HG02885 (cell line): ENCODE results near the gene SSR2.
A peak's percentile ranks its signal among the peaks of the same experiment; 100 is the strongest.

Experiments used
- ATAC-seq: cut with Tn5 transposase; IDR thresholded peaks from one replicate; pipeline ENCODE4 v1.9.1; 2021; ENCODE audit warnings: mild to moderate bottlenecking; ENCODE audit not compliant: unreplicated experiment, poor library complexity

SSR2 gene

DNA sequence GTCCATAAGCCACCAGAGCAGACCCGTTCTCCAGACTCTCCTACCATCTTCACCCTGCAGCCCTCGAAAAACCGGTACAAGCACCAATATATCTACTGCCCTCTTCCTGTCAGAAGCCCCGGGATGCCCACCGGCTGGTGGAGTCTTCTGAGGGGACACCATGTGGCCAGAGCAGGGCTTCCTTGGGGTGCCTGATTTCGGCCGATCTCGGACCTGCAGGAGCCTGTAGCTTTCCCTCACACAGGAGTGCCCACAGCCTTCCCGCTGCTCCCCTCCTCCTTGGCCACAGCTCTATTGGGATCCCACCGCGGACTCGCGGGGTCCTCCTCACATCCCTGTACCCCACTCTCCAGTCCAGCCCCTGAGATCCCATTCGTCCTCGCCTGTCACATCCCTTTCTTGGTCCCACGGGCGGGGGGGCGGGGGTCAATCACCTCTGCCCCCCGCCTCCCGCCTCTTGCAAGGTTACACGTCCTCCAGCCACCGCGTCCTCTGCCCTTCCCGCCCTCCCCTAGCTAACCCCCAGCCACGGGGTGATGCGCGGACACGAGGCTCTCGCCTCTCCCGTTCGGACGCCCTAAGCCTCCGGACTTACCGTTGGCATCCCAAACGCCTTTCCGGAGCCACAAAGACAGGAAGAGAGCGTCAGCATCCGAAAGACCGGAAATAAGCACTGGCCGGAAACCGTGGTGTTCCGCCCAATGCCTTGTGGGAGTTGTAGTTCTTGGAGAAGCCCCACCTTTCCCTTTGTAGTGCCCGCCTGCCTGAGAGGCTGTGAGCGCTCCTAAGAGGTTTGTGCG lies at the start of gene SSR2:
TSS of gene SSR2 (minus strand) at position 659 of the 800 bp plus-strand sequence. CDS start 784 bp downstream, outside the sequence.
- peak; percentile 98 for ATAC-seq

DNA sequence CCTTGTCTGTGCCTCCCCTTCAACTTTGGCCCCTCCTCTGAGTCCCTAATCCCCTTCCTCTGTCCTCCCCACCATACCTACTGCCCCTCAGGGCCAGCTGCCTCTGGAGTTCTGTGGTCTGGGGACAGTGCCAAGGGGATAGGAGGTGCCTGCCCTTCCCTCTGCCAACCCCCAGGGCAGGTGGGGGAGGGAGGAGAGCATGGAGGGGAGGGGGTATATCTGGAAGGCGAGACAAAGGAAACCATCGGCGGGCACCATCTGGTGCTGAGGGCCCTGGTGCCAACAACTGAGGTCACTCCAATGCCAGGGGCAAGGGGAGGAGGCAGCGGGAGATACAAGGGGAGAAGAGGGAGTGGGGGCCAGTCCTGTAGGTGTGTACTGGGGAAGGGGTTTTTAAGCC lies 49.8 kb upstream of the SSR2 start:
- ATAC-seq: no peak

DNA sequence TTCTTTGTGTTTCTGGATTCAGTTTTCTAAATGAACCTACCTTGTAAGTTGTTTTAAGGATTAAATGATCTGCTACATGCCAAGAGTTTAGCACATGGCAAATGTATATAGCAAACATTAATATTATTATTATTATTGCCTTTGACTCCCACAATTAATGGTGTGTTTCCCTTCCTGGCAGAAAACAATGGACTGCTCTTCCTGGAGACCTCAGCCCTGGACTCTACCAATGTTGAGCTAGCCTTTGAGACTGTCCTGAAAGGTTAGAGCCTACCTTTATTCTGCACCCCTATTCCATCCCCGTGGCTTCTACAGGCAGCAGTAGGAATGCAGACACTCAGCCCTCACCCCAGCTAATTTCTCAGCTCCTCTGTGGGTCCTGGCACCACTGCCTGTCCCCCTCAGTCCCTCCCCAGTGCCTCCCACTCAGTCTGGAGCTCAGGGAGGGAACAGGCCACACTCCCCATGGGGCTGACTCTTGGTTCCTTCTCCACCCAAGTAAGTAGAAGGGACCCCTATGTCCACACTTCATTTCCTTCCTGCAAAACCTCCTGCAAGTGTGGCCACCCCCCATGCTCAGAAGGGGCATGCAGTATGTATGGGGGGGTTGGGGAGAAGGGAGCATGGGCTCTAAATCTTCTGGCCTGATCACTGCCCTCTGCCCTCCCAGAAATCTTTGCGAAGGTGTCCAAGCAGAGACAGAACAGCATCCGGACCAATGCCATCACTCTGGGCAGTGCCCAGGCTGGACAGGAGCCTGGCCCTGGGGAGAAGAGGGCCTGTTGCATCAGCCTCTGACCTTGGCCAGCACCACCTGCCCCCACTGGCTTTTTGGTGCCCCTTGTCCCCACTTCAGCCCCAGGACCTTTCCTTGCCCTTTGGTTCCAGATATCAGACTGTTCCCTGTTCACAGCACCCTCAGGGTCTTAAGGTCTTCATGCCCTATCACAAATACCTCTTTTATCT lies 49.0 kb upstream of the SSR2 start:
- no peak for ATAC-seq

DNA sequence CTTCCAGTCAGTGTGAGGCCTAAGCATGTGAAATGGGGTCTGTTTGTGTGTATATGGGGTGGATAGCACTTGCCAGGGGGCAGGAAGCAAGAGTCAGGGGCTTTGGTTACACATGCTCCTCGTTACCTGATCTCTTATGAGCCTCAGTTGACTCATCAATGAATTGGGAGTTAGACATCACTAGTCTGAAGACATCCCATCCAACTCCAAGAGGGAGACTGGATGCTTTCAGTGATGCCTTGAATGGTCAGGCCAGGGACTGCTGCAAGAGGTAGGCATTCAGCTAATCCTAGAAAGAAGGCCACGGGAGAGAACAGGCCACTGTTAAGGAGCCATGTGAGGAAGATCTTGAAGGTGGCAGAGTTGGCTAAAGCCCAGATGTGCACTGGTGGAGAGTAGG lies 46.5 kb upstream of the SSR2 start:
- no peak for ATAC-seq

DNA sequence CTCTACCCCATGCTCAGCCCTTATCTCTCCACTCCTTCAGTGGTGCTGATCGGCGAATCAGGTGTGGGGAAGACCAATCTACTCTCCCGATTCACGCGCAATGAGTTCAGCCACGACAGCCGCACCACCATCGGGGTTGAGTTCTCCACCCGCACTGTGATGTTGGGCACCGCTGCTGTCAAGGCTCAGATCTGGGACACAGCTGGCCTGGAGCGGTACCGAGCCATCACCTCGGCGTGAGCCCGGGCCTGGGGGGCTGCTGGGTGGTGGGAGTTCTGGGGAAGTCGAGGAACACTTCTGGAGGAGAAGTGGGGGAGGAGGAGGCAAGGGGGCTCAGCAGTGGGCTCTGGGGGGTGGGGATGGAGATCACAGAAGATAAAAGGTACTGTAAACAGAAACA lies 45.1 kb upstream of the SSR2 start:
- ATAC-seq: no peak

DNA sequence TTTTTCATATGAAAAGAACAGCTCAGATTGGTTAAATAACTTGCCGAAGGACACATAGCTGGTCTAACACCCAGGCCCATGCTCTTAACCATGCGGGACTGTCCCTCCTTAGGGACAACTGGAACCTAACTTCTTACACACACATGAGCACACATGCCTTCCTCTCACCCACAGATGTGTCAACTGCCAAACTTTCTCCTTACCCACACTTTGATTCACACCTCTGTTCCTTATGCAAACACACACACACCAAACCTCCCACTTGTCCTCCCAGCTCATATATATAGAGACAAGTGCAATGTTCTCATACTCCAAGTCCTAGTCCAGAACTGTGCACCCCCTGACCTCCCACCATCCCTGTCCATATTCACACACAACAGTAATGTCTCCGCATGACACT lies 44.5 kb upstream of the SSR2 start:
- ATAC-seq: no peak

DNA sequence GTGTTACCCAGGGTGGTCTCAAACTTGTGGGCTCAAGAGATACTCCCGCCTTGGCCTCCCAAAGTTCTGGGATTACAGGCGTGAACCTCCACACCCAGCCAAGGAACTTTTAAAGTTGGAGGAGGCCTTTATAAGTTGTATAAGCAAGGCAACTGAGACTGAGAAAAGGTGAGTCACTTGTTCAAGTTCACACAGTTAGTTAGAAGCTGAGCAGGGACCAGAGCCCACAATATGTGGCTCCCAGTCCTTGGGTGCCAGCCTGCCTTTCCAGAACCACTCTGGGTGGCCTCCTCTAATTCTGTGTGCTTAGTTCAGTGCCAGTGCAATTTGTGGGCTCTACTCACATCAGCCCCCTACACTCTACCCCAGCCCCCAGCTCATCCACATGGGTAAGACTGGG lies 43.9 kb upstream of the SSR2 start:
- ATAC-seq: no peak

DNA sequence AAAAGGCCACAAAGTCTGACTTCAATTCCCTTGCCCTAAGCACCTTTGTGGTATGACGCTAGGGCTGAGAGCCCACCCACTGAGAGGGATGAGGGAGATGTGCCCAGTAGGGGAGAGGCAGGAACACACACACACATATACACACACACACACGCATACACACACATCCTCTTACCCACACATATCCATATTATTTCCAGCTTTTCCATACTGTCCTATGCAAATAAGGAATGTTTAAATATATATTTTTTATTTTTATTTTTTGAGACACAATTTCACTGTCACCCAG lies 43.2 kb upstream of the SSR2 start:
- ATAC-seq: no peak

DNA sequence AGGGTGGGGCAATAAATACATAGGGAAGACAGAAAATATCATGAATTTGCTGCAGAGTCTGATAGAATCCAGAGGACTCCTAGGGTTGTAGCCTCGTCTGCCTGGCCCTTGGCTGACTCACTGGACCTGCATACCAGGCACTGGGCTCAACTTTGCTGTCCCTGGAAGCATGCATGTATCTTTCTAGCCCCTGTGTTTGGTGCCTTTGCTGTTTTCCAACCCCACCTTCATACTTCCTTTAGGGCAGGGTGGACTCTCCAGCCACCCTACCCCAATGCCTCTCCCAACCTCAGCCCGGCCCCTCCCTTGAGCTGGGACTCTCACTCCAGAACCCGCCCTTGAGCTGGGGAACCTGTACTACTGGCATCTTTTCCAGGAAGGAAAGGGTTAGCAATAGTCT lies 41.4 kb upstream of the SSR2 start:
- no peak for ATAC-seq

DNA sequence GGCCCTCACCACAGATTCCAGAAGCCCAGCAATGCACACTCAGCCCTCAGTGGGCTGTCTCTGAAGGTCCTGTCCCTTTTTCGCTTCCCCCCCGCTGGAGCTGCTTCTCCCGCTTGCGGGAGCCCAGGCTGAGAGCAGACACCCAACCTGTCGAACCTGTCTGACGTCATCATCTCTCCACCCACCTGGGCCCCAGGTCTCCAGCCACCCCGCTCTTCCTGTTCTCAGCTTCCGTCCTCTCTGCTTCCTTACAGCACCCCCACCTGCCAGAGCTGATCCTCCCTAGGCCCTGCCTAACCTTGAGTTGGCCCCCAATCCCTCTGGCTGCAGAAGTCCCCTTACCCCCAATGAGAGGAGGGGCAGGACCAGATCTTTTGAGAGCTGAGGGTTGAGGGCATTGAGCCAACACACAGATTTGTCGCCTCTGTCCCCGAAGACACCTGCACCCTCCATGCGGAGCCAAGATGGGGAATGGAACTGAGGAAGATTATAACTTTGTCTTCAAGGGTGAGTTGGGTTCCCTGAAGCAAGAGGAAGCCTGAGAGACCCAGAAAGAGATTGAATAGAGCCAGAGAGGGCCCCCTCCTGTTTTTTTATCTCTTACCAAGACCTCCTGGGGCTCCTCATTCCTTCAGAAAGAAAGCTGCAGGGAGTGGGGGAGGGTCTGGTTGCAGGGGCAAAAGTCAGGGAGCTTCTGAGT lies 40.3 kb upstream of the SSR2 start, which contains the start of gene RAB25:
TSS of gene RAB25 (plus strand) at position 224 of the 700 bp plus-strand sequence. CDS start at position 465, 241 bp downstream.
- no peak for ATAC-seq

DNA sequence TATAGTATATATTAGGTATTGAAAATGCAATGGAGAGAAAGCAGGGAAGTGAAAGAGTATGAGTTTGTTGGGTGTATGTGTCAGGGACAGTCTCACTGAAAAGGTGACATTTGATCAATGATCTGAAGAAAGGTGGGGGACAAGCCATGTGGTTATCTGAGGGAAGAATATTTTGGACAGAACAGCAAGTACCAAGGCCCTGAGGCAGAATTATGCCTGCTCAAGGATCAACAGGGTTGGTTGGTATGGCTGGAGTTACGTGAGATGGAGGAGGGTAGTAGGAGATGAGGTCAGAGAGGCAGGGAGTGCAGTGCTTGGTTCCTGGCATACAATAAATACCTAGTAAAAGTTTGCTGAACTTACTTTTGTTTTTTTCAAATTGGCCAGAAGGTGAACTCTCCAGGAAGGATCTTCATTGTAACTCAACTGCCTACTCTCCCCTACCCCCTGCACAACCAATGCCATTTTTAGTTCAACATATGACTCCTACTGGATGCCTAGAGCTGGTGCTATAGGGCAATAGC lies 35.6 kb upstream of the SSR2 start:
- no peak for ATAC-seq

DNA sequence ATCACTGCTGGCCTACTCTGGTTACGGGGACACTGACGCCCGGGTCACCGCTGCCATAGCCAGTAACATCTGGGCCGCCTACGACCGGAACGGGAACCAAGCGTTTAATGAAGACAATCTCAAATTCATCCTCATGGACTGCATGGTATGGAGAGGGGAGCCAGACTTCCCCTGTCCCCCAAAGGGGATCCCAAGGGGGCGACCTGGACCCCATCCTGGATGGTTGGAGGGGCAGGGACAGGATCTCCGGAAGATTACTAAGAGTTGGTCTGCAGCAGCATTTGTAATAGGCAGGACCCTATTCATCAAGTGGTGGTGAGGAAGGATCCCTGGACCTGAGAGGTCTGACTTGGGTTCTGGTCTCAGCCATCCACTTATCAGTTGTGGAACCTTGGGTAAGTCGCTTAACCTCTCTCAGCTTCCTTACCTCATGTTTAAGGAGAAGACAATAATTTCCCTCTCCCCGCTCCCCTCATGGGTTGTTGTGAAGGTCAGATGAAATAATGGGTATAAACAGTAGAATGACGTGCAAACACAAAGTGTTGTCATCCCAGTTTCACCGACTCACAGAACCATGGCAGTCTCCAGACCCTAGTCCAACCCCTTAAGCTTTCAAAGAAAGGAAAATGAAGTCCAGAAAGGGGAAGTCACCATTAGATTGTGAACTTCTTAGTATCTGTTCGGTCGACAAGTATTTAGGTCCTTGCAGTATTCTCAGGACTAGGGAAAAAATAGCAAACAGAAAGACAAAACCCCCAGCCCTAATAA lies 34.7 kb upstream of the SSR2 start:
- ATAC-seq: no peak

DNA sequence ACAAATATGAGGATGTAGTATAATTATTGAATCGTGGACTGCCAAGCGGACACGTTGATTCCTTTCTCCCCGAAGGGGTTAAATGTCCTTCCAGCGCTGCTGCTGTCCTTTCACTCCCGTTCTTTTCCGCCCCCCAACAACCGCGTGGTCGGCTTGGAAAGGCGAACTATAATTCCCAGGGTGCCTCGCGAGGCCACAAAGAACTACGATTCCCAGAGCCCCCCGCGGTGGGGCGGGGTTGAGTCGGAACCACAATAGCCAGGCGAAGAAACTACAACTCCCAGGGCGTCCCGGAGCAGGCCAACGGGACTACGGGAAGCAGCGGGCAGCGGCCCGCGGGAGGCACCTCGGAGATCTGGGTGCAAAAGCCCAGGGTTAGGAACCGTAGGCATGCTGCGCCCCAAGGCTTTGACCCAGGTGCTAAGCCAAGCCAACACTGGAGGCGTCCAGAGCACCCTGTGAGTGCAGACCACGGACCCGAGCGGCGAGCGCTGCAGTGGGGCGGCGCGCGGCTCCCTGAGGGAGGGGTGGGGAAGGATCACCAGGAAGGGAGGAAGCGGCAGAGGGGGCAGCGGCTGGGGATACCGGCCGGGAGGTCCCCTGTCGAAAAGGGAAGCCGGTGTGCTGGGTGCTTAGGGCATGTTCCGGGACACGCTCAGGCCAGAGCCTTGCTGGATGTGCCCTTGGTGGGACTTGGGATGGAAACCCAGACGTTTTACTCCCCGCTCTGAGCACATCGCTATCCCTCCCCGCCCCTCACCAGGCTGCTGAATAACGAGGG lies 33.9 kb upstream of the SSR2 start, which contains the start of gene LAMTOR2:
TSS of gene LAMTOR2 (plus strand) at position 283 of the 781 bp plus-strand sequence. CDS start at position 391, 108 bp downstream.
- ATAC-seq: peak; percentile 75

DNA sequence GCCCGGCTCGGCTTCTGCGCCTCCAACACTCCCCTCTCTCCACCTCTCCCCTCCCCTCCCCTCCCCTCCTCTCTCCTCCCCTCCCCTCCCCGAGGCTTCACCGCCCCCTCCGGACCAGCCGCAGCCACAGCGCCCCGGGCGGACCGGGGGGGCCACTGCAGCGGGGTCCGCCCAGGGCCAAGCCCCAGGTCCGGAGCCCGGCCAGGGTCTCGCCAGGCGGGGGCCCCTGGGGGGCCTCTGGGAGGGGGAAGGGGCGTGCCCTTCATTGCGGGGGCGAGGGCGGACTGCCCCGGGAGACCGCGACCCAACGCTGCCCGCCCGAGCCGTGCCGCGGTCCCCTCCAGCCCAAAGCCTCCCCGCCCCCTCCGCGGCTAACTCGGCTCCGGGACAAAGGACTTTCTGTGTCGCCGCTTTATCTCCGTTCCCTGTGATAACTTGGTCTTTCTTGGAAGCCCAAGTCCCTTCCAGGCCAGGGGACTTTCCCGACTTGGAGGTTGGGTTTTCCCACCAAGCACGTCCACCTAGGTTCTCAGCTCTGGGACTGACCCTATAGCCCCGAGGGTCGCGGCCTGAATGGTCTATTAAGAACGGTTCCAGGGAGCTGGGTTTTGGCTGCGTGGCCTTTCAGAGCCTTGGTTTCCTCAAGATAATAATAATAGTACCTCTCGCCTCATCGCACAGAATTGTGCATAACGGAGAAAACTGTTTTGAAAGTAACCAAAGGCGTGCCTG lies 33.2 kb upstream of the SSR2 start, which contains the start of gene UBQLN4:
TSS of gene UBQLN4 (minus strand) at position 31 of the 732 bp plus-strand sequence. CDS start 97 bp downstream, outside the sequence.
- peak; percentile 64 for ATAC-seq

DNA sequence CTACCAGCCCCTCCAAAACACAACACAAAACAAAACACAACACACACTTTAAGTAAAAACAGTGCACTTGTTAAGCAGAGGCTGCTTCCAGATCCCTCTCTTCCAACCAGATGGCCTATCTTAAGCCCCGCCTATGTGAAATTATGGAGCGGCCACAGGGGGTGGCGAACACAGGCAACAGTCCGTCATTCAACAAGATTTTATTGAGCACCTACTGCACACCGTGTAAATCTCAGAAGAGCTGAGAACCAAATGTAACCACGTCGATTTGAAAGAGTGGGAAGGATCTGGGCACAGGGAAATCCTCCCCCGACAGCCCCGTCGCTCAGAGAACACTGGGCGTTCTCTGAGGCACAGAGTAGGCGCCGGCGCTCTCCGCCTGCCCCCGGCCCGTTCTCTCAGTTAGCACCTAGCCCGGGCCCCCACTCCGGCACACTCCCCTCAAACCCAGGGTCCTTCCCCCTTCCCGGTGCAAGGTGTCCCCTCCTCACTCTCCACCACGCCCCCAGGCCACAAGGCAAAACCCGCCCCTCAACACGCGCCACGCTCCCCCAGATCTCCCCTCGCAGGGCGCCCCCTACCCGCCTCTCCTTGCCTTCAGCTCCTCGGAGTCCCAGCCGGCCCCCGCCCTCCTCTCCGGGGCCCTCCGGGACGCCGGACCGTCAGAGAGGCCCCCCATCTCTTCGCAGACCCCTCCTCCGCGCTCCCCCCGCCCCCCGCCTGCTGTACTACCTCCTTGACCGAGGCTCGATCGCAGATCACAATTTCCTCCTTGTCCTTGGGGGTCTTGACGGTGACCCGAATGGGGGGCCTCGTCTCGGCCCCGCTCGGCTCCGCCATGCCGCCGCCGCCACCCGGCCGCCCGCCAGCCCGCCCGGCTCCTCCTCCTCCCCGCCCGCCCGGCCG lies 32.4 kb upstream of the SSR2 start:
- ATAC-seq: peak; percentile 34

DNA sequence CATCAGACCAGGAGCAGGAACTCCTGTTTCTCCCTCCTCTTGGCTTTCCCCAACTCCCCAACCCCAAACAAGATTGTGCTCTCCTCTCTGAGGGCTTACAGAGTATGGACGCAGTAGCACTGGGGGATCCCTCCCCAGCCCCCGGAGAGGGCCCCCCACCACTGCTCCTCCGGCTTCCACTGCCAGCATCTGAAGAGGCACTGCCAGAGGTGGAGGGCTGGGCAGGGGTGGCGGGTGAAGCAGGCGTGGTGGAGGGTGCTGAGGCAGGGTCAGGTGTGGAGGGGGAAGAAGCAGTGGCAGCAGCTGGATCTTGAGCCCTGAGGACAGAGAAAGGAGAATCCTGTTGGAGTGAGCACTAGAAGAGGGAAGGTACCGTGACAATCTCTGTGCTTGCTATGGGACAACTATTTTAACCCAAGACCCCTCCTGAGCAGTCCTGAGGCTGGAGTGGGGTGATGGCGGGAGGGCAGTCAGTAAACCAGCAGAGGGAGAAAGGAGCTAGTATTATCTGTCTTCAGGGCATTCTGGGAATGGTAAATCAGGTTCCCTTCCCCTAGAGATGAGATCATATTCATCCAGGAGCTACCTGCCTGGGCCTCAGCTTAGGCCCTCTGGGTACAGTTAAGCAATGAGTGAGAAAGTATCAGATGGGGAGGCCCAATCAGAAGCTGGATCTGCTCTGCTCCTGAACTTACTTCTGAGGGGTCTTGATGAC lies 30.4 kb upstream of the SSR2 start:
- no peak for ATAC-seq
